ENCODE data around the gene TNIK.

Gene TNIK

DNA sequence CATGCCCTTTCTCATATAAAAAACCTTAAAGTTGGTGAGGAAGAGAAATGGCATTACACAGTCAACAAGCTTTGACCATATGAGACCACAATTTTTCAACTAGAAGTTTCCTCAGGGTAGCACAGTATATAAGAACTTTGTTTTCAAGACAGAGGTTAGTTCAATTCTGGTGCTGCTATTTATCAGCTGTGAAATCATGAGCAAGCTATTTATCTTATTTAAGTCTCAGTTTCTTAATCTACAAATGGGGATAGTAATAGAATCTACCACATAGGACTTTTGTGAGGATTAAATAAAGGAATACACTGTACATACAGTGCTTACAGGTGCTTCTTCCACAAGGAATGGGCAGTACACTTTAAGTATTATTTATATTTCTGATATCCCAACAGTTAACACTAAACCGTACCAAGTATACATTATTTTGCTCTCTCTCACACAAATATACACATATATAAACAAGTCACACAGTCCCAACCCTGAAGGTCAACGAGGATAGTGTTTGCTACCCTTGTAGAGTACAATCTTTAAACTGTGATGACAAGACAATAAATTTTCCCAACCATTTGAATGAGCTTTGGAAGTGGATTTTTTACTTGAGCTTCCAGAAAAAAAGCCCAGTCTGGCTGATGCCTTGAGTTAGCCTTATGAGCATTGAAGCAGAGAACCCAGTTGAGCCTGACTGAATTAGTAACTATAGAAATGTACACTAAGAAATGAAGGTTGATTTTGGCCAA lies 178.8 kb downstream of the TNIK start:
- no peak for DNase-seq (ENCODE audit: low read depth)
- TF ChIP-seq, protein P1, sequence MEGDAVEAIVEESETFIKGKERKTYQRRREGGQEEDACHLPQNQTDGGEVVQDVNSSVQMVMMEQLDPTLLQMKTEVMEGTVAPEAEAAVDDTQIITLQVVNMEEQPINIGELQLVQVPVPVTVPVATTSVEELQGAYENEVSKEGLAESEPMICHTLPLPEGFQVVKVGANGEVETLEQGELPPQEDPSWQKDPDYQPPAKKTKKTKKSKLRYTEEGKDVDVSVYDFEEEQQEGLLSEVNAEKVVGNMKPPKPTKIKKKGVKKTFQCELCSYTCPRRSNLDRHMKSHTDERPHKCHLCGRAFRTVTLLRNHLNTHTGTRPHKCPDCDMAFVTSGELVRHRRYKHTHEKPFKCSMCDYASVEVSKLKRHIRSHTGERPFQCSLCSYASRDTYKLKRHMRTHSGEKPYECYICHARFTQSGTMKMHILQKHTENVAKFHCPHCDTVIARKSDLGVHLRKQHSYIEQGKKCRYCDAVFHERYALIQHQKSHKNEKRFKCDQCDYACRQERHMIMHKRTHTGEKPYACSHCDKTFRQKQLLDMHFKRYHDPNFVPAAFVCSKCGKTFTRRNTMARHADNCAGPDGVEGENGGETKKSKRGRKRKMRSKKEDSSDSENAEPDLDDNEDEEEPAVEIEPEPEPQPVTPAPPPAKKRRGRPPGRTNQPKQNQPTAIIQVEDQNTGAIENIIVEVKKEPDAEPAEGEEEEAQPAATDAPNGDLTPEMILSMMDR (conservative IDR thresholded peaks at IDR 0.05; ENCODE audit: low read length) = no peak
- no peak overlapping the region for H3K4me3 ChIP-seq (ENCODE audit: low read length)

DNA sequence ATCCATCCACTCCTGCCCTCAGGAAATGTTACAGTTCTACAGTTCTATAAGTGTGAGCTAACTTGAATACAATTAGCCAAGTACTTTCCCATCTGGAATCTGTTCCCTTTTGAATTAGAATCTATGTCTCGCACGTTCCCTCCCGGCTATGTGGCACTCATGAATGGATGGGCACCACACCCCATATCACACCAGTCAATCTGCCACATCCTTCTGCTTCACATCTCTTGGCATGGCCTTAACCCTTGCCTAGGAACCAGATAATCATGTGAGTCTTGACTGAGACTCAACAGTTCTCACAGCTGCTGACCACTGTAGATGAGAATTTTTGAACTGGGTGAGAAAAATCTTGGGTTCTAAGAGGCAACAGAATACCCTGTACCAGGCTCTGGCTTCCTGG lies 180.2 kb downstream of the TNIK start:
- no peak for DNase-seq (ENCODE audit: low read depth)
- no peak overlapping the region for H3K4me3 ChIP-seq (ENCODE audit: low read length)
- TF ChIP-seq, protein P1 (conservative IDR thresholded peaks at IDR 0.05; ENCODE audit: low read length) = no peak

DNA sequence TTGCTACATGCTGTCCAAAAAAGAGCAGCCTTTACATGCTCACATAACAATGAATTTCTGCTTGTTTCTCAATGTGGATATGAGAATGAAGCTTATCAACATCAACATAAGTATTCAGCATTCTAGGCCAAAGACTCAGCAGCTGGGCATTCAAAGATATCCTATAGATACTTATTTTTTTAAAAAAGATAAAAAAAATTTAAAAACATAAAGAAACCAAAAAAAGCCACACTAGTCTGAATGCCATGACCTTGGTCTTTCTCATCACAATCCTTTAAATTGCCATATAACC lies 182.0 kb downstream of the TNIK start:
- TF ChIP-seq, protein P1 (conservative IDR thresholded peaks at IDR 0.05; ENCODE audit: low read length) = no peak
- H3K4me3 ChIP-seq (ENCODE audit: low read length) = no peak overlapping the region
- DNase-seq (ENCODE audit: low read depth) = no peak

DNA sequence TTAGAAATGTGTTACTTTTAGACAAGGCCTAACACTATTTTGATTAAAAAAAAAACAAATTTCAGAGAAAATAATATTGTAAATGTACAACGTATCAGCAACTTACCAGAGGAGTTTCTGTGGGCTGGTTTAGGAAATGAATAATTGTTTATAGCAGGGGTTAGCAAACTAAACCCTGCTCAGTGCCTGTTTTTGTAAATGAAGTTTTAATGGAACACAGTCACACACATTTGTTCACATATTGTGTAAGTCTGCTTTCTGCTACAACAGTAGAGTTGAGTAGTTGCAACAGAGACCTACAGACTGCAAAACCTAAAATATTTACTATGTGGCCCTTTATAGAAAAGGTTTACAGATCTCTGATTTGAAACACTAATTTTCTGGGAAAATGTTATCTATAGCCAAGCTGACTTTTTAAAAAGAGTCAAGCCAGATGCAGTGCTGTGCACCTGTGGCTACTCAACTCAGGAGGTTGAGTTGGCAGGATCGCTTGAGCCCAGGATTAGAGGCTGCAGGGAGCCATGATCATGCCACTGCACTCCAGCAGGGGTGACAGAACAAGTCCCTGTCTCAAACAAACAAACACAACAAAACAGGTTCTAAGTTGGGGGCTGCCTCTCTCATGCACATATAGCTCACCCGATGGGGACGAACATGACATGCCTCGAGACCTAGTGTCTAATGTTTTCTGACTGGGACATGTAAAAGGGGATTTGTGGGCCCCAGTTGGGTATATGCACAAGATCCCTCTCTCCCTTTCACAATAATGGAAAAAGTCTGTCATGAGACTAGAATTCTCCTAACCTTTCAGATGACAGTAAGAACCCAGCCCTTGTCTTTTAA lies 182.5 kb downstream of the TNIK start:
- no peak overlapping the region for H3K4me3 ChIP-seq (ENCODE audit: low read length)
- DNase-seq (ENCODE audit: low read depth) = no peak
- TF ChIP-seq, protein P1 (conservative IDR thresholded peaks at IDR 0.05; ENCODE audit: low read length) = no peak

DNA sequence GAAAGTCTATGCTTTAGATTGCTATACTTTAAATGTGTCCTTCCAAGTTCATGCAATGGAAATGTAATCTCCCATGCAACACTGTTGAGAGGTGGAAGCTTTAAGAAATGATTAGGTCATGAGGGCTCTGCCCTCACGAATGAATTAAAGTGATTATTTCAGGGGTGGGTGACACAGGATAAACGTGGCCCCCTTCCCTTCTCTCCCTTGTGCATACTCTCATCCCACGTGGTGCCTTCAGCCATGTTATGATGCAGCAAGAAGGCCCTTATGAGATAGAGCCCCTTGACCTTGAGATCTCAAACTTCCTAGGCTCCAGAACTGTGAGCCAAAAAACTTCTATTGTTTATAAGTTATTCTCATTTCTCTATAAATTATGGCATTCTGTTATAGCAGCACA lies 183.3 kb downstream of the TNIK start:
- TF ChIP-seq, protein P1 (conservative IDR thresholded peaks at IDR 0.05; ENCODE audit: low read length) = no peak
- H3K4me3 ChIP-seq (ENCODE audit: low read length) = no peak overlapping the region
- DNase-seq (ENCODE audit: low read depth) = no peak

DNA sequence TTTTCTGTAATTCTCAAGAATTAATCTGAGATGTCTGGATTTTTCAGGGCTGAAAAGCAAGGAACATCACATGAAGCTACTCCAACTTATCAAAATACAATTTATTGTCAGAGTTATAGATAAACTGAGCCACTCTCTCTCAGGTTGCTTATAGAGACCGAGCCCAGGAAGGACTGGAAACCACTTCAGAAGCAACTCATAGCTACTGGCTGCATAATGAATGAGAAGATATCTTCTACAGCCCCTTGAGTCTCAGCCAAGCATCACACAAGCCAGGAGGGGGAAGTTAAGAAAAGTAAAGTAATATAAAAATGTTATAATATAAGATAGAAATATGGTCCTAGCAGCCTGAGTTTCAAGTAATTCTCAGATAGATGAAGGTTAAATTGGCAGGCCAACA lies 186.0 kb downstream of the TNIK start:
- no peak overlapping the region for H3K4me3 ChIP-seq (ENCODE audit: low read length)
- TF ChIP-seq, protein P1 (conservative IDR thresholded peaks at IDR 0.05; ENCODE audit: low read length) = no peak

DNA sequence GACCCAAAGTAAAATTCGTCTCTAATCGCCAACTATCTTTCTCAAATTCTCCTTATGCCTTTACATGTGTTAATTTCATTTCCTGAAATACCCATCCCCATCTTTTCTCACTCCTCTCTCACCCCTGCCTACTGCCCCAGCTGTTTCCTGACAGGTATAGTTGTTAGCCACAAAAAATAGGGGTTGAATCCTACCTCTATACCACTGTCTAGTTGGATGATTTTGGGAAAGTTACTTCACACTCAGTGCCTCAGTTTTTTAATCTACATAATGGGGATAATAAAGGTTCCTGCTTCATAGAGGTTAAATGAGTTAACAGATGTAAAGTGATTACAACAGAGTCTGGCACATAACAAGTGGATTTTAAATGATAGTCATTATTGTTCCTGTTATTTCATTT lies 189.7 kb downstream of the TNIK start:
- no peak overlapping the region for H3K4me3 ChIP-seq (ENCODE audit: low read length)
- TF ChIP-seq, protein P1 (conservative IDR thresholded peaks at IDR 0.05; ENCODE audit: low read length) = no peak
- DNase-seq (ENCODE audit: low read depth) = no peak

More for the DNA sequence above, 186.0 kb downstream of the TNIK start:
- DNase-seq (ENCODE audit: low read depth) = no peak
